ENCODE data around the gene TXNDC12.

- no peak for TF ChIP-seq REST (IDR thresholded peaks at IDR 0.05)
- no peak for TF ChIP-seq POLR2A (IDR thresholded peaks at IDR 0.05; ENCODE audit: low read length)
These were observed 68.3 kb downstream of the TXNDC12 start for GRCh38 chr1:51986718-51987117.
